ENCODE measurements around the gene SLC38A10.
"Not testable (repeated sequence)": the region's sequence is repeated elsewhere in the genome, so short reads cannot be mapped to it uniquely, and the experiment has no call there.

SLC38A10 gene

DNA sequence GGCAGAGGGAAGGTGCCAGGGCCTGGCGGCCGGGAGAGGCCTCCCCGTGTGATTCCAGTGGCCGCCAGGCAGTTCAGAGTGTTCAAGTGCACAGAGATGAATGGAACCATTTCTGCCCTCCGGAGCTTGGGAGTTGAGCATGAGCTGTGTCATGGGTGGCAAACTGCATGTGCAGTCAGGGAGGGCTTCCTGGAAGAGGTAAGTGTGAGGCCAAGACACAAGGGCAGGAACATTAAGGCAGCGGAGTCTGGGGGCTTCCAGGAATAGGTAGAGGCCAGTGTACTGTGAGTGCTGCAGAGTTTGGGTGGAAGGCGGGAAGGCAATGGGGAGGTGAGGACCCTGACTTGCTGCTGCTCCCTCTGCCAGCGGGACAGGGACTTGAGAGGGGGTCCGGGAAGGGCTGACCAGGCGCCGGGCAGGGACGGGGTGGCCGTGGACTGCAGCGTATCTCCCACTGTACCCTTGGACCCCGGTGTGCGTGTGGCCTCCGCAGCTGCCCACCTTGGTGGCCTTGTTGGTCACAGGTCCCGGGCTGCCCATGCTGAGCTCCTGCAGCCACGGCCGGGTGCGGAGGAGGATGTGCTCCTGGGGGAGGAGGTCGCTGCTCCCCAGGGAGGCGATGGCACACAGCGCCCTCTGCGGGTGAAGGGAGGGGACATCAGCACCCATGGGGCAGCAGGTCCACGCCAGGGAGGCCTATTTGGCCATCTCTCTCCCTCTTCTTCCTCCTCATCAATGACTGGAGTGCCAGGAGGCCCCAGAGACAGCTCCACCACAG, 64.9 kb downstream of the SLC38A10 start:
- DNase-seq (ENCODE audit: low read depth in 2 of 2) = no peak

DNA sequence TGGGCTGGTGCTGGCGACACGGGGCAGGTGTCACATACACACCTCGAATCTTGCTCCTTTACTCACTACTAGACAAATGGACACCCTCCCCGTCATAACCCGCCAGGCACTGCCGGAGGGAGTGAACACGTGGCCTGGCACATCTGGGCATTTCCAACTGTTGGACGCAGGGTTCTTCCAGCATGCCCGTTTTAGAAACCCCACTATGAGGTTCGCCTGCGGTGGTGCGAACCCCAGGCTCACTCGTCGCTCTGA, 65.5 kb downstream of the SLC38A10 start:
- DNase-seq (ENCODE audit: low read depth in 2 of 2) = no peak

DNA sequence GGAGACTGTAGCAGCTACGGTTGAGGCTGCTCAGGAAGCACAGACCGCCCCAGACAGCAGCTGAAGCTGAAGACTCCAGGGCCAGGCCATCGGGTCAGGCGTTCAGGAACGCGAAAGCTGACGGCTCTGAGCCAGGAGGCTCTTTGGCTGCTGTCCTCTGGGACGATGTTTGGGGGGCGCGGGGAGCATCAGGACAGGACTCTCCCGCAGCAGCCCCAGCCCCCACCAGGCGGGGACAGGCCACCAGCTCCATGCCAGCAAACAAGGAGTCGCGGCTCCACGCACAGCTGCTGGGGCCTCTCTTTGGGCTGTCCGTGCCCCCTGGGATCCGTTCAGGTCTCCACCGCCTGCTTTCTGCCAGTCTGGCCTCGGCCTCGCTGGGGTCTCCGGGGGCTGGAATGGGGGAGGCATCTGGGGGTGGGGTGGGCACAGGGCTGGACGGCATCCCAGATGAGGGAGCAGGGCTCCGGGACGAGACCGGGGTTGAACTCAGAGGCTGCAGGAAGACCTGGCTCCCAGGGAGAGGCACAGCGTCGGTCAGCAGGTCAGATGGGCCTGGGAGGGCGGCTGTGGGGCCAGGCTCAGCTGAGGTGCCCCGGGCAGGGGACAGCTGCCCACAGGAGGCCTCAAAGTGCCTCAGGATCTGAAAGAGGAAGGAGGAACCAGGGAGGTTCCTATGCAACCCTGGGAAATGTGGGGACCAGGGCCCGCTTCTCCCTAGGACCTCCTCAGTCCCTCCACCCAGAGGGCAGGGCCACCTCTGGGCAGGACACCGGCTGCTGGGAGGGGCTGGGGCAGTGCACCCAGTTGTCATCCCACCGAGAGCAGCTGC, 66.1 kb downstream of the SLC38A10 start:
- no peak for DNase-seq (ENCODE audit: low read depth in 2 of 2)

DNA sequence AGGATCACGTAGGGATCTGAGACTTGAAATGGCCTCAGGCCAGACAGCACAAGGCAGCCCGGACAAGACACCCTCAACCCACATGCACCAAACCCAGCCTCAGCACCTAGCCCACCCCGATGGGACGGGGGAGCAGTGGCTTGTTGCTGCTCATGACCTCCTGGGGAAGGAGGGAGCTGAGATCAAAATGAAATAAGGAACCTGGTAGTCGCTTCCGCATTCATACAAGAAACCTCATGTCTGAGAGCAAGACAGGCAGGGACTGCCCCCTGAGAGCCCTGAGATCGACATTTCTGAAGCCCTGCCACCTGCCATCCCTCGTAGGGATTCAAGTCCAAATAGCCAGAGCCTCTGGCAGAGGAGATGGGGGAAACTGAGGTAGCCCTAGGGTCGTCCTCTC, 66.7 kb downstream of the SLC38A10 start:
- no peak for DNase-seq (ENCODE audit: low read depth in 2 of 2)

DNA sequence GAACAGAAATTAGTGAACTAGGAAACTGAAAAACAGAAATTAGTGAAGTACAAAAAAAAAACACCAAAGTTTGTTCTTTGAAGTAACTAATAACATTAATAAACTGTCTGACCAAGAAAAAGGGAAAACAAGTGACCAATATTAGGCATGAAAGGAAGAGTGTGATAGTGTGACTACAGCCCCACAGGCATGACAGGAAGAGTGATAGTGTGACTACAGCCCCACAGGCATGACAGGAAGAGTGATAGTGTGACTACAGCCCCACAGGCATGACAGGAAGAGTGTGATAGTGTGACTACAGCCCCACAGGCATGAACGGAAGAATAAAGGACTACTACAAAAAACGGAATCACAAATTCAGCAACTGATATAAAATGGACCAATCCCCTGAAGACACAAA, 67.5 kb downstream of the SLC38A10 start:
- DNase-seq (ENCODE audit: low read depth in 2 of 2) = not testable (repeated sequence)

DNA sequence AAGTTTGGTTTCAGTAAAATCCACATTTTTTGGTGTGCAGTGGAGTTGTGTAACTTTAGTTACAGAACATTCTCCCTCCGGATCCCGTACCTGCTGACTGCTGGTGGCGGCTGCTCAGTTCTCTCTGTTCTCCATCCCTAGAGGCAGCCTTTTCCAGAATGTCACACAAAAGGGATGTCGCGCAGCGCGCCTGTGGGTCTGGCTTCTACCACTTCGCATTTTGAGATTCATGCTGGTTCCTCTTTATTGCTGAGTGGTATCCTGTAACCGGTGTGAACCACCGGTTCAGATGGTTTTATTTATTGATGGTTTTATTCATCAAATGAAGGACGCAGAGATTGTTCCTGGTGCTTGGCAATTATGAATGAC, 71.4 kb downstream of the SLC38A10 start:
- no peak for DNase-seq (ENCODE audit: low read depth in 2 of 2)

DNA sequence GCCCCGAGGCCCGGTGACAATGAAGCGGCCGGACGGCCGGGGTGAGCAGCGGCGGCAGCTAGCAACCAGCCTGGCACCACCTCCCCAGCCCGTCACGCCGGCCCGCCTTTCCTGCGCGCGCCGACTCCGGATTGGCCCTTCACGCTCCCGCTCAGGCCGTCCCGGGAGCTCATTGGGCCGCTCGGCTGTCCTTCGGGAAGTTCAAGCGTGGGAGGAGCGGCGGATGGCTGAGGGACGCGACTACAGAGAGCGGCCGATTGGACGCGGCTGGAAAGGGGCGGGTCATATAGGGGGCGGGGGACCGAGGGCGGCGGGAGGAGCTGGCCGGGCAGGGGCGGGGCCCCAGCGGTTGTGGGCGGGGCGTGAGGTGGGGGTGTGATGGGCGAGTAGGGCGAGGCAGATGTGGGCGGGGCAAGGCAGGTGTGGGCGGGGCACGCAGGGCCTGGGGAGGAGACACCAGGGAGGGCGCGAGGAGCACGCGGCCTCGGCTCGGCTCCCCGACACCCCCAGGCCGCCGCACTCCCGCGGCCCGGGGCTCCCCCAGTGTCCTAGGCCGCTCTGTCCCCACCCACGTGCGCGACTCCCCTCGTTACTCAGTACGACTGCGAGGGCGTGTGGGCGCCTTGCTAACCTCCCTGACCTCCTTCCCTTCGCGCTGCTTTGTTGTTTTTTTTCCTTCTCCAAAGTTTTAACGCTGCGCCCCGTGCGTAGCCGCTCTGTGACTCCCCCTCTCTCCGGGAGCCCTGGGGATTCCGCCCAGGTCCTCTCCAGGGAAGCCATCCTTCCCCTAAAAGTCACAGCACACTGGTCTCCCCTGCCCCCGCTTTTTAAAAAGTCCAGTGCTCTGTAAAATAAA, 72.0 kb downstream of the SLC38A10 start, which contains the start of gene CEP131:
Gene CEP131, minus strand, starts transcription at position 60 of the 856 bp plus-strand sequence. CDS start 2,909 bp downstream, outside the sequence.
- DNase-seq (ENCODE audit: low read depth in 2 of 2) = peak; percentile 99 to 100

DNA sequence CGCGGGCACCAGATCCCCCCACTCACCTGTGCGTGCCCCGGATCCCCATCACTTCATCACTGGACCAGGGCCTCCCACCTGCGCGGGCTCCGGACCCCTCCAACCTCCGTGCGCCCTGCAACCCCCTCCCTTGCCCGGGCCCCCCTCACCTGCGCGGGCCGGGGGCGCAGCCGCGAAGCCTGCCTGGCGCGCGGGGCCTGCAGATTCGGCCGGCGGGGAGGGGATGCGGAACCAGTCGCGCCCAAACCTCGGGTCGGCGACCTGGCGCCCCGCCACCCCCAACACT, 72.5 kb downstream of the SLC38A10 start:
- DNase-seq (ENCODE audit: low read depth in 2 of 2) = no peak

DNA sequence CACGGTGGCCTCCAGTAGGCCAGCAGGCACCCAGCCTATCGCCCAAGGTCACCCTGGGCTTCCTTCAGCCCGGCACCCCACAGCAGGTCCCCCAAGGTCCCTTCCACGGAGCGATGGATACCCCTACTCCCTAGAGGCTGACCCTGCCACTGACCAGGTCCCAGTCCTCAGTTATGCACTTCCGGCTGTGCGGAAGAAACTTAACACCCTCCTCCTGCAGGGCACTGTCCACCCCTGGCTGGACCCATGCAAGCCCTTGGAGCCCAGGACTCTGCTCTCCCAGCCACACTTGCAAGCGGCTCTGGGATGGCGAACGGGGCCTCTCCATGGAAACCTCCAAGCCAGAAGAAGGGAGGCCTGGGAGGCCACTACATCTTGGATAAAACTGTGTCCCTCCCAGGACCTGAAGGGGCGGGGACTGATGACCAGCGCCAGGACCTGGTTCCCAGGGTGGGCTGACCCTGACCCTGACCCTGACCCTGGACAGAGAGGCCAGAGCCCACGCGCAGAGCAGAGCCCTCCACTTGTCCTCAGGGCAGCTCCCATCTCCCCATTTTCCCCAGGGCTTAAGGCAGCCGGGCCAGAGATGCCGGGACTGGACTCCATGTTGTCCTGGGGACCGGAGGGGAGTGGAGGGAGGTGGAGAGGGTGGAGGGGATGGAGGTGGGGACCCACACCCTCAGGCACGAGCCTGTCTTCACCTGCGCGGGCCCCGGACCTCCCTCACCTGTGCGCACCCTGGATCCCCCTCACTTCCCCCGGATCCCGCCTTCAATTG, 73.1 kb downstream of the SLC38A10 start:
- DNase-seq (ENCODE audit: low read depth in 2 of 2) = no peak

DNA sequence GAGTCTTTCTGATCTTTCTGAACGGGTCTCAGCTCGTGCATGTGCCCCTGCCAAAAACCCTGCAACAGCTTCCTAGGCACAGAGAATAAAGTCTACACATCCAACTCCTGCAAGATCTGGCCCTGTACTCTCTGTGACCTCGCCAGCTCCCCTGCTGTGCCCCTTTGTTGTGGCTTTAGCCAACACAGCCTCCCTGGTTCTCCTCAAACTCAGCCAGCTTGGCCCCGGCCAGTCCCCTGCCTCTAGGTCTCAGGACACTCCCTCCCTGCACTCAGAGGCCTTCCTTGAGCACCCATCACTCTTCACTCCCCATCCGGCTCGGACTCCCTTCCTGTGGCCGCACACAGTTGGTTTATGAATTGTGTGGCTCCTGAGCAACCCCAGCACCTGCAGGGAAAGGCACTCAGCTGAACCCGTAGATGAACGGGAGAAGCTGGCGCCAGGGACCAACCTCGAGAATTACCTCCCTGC, 73.7 kb downstream of the SLC38A10 start:
- DNase-seq (ENCODE audit: low read depth in 2 of 2) = no peak

DNA sequence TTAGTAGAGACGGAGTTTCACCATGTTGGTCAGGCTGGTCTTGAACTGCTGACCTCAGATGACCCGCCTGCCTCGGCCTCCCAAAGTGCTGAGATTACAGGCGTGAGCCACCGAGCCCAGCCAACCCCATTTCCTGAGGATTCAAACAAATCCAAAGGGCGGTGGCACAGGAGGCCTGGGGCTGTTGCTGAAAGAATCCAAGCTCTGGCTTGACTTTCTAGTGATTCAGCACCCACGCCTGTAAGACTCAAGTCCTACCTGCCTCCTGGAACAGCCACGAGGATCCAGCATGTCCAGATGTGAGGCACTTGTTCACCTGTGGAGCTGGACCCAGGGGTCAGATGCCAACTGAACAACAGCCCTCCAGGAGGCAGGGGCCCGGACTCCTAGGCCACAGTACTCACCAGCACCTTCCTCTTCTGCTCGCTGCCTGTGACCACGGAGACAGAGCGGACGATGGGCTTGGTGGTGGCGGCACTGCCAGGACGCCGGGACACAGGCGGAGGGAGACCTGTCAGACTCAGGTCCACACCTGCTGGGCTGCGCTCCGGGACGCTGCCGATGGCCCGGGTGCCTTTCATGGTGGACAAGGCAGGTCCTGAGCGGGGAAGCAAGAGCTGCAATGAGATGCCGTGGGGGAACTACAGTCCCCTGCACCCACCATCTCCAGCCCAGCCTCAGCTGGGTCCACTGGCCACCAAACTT, 75.5 kb downstream of the SLC38A10 start:
- no peak for DNase-seq (ENCODE audit: low read depth in 2 of 2)

DNA sequence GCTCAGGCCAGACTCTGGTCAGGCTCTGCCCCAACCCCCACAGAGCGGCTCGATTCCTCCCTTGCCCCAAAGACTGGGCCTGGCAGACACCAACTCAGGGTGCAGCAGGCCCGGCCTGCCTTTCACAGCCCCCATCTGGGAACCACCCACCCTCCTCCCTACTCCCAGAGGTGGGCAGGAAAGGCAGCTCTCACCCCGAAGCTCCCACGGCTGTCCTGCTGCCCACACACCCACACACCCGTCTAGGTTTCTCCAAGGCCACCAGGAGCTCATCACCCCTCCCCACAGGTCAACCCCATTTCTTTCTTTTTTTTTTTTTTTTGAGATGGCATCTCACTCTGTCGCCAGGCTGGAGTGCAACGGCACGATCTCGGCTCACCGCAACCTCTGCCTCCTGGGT, 76.1 kb downstream of the SLC38A10 start:
- no peak for DNase-seq (ENCODE audit: low read depth in 2 of 2)

DNA sequence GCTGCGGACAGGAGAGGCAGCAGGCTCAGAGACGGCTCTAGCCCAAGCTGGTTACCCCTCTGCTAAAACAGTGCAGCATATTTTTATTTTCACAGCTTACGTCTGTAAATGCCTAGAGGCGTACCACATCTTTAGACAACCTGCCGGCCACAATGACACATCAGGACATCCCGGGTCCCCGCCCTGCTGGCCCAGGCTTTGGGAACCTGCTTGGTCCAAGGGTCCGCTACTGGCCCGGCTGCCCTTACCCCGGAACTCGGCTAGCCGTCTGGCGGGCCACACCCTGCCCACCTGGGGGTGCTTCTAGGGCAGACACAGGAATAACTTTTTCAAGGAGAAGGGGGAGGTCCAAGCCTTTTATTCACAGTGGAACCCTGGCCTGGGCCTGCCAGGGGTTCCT, 76.6 kb downstream of the SLC38A10 start:
- DNase-seq (ENCODE audit: low read depth in 2 of 2) = no peak

DNA sequence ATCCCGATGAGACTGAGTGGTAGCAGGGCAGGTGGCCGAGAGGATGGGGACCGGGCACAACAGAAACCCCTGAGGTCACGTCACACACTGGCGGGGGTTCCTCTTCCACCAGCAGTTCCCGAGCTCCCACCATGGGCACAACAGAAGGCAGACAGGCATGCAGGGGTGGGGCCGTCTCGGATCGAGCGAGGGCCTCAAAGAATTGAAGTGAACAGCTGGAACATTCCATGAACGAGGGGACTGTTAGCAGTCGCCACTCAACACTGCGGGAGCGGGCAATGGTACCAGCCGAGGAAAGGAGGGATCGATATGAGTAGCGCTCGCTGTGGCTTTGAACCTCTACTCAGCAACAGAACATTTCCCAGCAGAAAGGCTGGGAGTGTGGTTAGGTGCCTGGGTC, 77.6 kb downstream of the SLC38A10 start:
- no peak for DNase-seq (ENCODE audit: low read depth in 2 of 2)

DNA sequence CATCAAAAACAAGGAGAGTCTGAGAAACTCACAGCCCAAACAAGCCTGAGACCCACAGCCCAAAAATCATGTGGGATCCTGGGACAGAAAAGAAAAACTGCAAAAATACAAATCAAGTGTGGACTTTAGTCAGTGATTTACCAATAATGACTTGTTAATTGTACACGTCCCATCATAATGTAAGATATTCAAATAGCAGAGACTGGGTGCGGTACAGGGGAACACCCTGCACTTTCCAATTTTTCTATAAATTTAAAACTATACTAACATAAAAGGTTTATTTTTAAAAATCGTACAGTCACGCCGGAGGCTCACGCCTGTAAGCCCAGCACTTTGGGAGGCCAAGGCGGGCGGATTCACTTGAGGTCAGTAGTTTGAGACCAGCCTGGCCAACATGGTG, 81.1 kb downstream of the SLC38A10 start:
- DNase-seq (ENCODE audit: low read depth in 2 of 2) = no peak

DNA sequence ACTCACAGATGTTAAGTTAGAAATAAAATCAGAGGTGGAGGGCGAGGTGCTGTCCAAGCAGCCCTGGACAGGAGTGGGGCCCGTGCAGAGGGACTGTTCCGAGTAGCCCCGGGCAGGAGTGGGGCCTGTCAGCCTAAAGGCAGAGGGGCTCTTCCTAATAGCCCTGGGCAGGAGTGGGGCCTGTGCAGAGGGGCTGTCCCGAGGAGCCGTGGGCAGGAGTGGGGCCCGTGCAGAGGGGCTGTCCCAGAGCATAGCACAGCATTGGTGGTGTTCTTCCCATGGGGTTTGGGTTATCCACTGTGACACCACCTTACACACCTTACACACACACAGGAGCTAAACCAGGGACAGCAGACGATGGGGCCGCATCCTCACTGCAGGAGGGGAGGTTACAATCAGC, 82.7 kb downstream of the SLC38A10 start:
- no peak for DNase-seq (ENCODE audit: low read depth in 2 of 2)

DNA sequence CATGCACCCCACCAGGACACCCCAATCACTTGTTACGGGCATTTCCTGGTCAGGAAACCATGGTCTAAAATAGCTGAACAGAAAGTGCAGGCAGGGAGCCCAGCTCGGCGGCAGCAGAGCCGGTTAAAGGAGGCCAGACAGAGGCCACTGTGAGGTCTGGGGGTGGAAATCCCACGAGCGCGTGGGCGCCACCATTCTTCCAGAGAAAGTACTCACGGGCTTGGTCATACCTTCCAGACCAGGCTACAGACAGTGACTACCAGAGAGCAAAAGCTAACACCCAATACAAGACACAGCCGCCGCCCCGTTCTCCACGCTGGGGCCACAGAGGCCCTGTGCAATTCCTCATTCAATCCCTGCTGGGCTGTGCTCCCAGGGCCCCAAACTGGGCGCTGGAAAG, 84.2 kb downstream of the SLC38A10 start:
- no peak for DNase-seq (ENCODE audit: low read depth in 2 of 2)

DNA sequence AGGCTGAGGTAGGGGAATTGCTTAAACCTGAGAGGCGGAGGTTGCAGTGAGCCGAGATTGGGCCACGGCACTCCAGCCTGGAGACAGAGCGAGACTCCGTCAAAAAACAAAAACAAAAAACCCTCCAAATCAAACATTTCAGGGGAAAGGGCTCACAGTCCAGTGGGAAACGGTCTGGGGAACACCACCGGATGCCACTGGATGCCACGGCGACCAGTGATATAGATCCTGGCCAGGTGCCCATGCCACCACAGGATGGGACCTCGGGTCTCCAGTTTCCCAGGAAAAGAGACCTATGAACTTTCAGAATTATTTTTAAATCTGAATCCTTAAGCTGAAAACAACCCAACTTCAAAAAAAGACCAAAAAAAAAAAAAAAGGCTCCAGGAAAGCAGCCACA, 84.6 kb downstream of the SLC38A10 start:
- DNase-seq (ENCODE audit: low read depth in 2 of 2) = no peak

DNA sequence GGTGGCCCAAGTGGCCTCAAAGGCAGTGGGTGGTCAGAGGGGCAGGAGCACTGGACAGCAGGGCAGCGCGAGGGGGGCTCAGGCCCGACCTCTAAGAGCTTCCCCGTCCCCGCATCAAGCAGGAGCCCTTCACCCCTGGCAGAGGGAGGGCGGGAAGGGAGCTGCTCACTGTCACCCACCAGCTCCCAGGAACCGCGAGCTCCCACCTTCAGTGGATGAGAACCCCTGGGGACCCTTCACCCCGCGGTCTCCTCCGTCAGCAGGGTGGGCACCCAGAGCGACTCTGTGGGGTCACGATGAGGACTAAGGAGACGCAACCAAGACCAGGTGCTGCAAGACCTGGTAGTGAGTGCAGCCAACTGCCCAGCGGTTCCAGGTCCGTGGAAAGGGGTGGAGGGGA, 86.0 kb downstream of the SLC38A10 start:
- DNase-seq (ENCODE audit: low read depth in 2 of 2) = no peak

DNA sequence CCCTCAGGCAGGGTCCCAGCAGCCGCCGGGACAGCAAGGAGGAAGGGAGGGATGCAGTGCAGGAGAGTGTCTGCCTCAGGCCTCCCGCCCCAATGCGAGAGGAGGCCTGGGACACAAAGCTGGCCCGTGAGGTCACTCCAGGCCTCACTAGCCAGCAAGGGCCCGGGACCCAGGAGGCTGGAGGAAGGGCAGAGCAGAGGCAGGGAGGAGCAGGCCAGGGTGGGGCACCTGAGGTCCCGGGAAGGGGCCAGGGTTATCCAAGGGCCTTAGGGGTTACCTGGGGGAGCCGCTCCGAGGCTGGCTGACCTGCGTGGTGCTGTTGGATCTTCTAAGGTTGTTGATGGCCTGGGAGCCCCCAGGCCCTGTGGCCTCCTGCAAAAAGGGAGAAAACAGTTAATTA, 86.5 kb downstream of the SLC38A10 start:
- no peak for DNase-seq (ENCODE audit: low read depth in 2 of 2)

All from stimulated activated CD4-positive, alpha-beta T cell treated with anti-CD3 and anti-CD28 coated beads, Interleukin-15, amount 100 ng/mL, for 48 hours (primary cell).